HG03135 (cell line): ENCODE results near the gene TACC3.
"Not testable (repeated sequence)": the region's sequence is repeated elsewhere in the genome, so short reads cannot be mapped to it uniquely, and the experiment has no call there.

ENCODE experiments used
- ATAC-seq: cut with Tn5 transposase; IDR thresholded peaks from one replicate; pipeline ENCODE4 v1.9.1; 2021; ENCODE audit warnings: mild to moderate bottlenecking, moderate library complexity; ENCODE audit not compliant: unreplicated experiment

The TACC3 gene

GRCh38 chr4:1701671-1702070 is 19.6 kb upstream of the TACC3 start:
- ATAC-seq = not testable (repeated sequence)

GRCh38 chr4:1703867-1704266 is 17.5 kb upstream of the TACC3 start:
- ATAC-seq = no peak

DNA sequence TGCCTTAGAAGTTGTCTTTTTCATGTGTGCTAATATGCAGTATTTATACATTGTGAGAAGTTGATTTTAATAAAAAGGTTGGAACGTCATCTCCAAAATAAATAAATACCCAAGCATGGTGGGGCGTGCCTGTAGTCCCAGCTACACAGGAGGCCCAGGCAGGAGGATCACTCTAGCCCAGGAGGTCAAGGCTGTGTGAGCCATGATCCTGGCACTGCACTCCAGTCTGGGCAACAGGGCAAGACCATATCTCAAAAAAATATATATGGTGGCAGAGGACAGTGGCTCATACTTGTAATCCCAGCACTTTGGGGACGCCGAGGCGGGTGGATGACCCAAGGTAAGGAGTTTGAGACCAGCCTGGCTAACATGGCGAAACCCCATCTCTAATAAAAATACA is 15.6 kb upstream of the TACC3 start:
- no peak for ATAC-seq

DNA sequence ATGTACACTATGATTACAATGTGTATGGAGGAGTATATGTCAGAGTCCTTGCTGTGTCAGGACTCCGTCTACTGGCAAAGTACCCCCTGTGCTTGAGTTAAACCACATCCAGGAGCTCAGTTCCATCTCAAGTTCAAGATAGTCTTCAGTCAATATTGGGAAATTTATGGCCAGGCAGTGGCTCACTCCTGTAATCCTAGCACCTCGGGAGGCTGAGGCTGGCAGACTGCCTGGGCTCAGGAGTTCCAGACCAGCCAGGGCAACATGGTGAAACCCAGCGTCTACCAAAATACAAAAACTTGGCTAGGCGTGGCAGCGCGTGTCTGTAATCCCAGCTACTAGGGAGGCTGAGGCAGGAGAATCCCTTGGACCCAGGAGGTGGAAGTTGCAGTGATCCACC is 15.0 kb upstream of the TACC3 start:
- ATAC-seq = no peak

GRCh38 chr4:1708581-1708980 is 12.7 kb upstream of the TACC3 start:
- ATAC-seq = no peak

DNA sequence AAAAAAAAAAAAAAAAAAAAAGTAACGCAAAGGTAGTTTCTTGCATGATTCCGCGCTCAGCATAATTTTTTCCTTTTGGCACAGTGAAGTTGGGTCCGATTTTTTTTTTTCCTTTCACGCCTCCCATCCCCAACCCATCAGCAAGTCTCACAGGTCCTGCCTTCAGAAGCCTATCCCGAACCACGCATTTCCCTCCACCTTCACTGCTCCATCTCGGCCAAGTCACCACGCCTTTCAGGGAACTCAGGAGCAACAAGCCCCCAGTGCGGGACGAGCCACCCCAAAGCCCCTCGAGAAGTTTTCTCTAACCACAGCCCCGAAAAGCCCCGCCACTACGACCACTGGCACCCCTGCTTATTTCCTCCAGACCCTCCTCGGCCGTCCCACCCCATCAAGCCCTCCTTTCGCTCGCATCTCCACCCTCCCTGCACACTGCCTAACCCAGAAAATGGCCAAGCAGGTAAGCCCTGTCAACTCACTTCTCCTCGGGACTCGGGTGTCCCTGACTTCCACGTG is 10.2 kb upstream of the TACC3 start:
- ATAC-seq = no peak

DNA sequence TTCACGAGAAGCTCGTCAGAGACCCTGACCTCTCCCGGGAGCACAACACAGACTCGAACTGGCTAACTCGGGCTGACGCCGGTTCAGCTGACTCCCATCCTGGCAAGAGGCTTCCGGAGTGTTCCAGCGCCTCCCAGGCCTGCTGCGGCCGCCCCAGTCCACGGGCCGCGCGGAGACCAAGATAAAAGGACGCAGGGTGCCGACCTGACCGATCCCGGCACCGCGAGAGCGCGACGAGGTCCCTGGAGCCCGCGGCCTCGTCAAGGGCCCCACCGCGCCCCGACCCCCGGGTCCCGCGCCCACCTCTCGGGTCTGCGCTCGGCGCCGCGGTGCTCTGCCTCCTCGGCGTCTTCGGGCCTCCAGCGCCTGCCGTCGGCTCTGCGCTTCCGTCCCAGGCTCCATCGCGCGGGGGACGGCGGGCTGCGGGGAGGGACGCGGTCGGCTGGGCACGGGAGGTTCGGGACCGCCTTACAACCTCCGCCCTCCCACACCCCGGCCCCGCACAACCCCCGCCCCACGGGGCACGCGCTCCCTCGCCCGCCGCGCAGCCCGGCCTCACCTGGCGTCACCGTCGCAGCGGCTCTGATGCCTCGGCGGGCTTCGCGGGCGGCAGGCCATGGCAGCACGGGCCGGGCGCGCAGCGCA is 9.6 kb upstream of the TACC3 start:
- peak; percentile 14 for ATAC-seq

GRCh38 chr4:1712216-1713002 is 8.9 kb upstream of the TACC3 start, which contains the start of gene SLBP:
Gene SLBP, minus strand, starts transcription at chr4:1712319. Its CDS starts 131 bp downstream, at chr4:1712188.
- peak; percentile 73 for ATAC-seq

DNA sequence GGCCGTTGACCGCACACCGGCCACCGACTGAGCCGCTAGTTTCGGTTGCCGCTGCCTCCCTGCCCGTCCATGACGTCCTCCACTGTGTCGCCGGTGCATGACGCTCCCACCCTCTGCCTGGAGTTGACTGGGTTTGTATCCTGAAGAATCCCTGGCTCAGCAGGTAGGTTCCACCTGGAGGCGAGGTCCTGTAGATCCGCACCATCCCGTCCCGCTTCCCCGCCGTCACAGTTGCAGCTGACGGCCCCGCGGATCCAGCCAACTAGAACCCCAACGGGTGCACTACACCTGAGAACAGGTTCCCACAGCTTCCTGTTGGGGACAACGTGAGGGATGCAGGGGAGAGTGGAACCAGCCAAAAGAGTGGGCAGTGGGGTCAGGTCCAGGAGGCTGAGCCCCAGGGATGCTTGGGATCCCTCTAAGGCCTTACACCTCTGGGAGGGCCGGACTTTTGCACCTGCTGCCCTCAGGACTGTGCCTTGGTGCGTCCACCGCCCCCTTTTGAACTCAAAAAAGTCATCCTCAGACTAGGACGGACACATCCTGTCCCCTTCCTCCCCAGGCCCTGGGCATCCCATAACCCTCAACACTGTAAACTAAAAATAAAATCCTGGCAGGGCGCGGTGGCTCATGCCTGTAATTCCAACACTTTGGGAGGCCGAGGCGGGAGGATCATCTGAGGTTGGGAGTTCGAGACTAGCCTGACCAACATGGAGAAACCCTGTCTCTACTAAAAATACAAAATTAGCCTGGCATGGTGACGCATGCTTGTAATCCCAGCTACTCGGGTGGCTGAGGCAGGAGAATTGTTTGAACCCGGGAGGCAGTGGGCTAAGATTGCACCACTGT is 8.1 kb upstream of the TACC3 start:
- ATAC-seq = no peak

GRCh38 chr4:1714303-1715001 is 6.9 kb upstream of the TACC3 start:
- ATAC-seq = no peak

GRCh38 chr4:1715002-1715758 is 6.1 kb upstream of the TACC3 start:
- ATAC-seq = no peak

- no peak for ATAC-seq
These were observed 5.0 kb upstream of the TACC3 start for GRCh38 chr4:1716065-1716945.

DNA sequence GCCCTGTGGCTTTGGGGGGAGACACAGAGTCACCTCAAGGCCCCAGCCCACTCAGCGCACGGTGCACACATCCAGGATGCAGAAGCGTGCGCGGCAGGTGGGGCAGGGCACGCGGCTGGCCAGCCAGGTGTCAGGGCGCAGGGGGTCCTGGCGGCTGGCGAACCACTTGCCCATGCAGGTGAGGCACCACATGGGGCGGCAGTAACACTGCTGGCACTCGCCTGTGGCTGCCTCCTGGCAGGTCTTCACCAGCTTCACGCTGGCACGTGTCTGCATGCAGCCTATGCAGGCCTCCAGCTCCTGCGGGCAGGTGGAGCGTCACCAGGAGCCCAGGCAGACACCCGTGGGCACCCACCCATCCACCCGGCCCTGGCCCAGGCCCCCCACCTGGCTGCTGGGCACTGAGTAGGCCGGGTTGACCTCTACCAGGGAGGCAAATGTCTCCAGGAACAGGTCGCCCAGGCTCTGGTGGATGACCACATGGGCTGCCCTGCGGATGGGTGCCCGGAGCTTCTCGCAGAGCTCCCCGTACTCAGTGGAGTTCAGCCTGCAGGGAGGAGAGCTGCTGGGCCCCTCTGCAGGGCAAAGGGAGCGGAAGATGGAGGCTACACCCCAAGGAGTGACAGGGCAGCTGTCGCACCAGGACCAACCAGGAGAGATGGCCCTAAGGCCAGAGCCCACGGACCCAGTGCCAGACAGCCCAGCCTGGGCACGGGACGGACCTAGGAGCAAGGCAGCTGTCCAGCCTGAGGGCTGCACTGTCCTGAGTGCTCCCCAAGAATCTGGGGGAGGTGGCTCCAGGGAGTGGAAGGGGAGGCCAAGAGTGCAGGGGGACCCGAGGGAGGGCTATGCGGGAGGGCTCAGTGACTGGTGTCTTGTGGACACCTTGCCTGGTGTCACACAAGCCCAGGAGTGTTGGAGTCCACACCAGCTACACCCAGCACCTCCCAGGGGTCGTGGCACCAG is 3.9 kb upstream of the TACC3 start:
- no peak for ATAC-seq

GRCh38 chr4:1718095-1718850 is 3.0 kb upstream of the TACC3 start:
- ATAC-seq = no peak

DNA sequence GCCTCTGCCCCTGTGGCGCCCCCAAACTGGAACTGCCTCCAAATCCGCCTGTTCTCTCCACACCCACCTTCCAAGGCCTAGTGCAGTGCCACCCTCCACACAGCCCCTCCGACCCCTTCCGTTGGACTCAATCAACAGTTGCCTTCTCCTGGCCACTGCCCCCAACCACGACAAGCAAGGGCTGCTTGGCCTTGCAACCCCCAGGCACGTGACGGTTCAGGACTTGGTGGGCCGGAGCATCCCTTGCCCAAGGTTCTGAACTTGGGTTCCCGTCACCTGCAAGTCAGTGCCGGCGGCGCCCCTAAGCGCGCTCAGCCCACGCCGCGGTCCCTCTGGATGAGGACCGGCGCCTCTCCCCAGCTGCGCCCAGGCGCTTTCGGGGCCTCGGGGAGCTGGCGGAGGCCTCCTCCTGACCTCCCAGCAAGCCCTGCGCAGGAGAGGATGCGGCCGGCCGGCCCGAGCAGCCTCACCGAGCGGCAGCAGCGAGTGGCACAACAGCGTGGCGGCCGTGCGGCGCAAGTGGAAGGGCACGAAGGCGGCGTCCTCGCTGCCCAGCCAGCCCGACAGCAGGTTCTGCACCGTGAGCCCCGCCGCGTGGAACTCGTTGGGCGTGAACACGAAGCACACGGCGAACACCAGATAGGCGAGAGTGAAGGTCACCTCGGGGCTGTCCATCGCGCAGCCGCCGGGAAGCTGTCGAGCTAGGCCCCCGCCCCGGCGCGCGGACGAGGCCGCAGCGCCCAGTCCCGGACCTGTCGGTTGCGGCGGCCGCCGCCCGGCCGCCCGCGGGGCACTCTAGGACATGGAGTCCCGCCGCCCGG is 948 bp upstream of the TACC3 start:
- ATAC-seq = peak; percentile 15
